GM23338 (cell line): ENCODE data around the gene CEP55. TPM values are rescaled to one million over a fixed set of nuclear protein-coding genes. Genes with fewer than 3 reads are reported as not detected.

Experiments used
- ATAC-seq: fragments of 200-7000 bp; cut with Tn5 transposase; 3 replicates; pipeline ENCODE4 v1.9.1; 2020
- DNase-seq: peaks from one replicate; pipeline ENCODE4 v3.0.0-alpha.2; 2015; ENCODE audit warnings: low spot score
- H2AFZ ChIP-seq: fragments of 200-600 bp; sonication (generic); 2 replicates; pipeline ENCODE4 v1.8.0; 2016; ENCODE audit warnings: antibody characterized with exemption, mild to moderate bottlenecking, moderate library complexity
- H3F3A ChIP-seq: fragments of 200-600 bp; sonication (generic); replicated peaks from 2 replicates; pipeline ENCODE4 v1.8.0; 2017; ENCODE audit warnings: antibody characterized with exemption, mixed run types, low read depth
- H3K27ac ChIP-seq: fragments of 200-600 bp; sonication (generic); 2 replicates; pipeline ENCODE4 v1.6.1; 2016; ENCODE audit warnings: low read depth
- H3K27me3 ChIP-seq: fragments of 200-600 bp; sonication (generic); 2 replicates; pipeline ENCODE4 v1.8.0; 2016; ENCODE audit warnings: mild to moderate bottlenecking, mixed run types, moderate library complexity; ENCODE audit not compliant: insufficient read depth
- H3K36me3 ChIP-seq: fragments of 200-600 bp; sonication (generic); 2 replicates; pipeline ENCODE4 v1.8.0; 2016; ENCODE audit warnings: mild to moderate bottlenecking; ENCODE audit not compliant: insufficient read depth
- H3K4me1 ChIP-seq: fragments of 200-600 bp; sonication (generic); 2 replicates; pipeline ENCODE4 v1.8.0; 2016; ENCODE audit warnings: mild to moderate bottlenecking, moderate library complexity; ENCODE audit not compliant: insufficient read depth
- H3K4me2 ChIP-seq: fragments of 200-600 bp; sonication (generic); 2 replicates; pipeline ENCODE4 v1.7.1; 2017; ENCODE audit warnings: mixed run types
- H3K4me3 ChIP-seq: fragments of 200-600 bp; sonication (generic); 2 replicates; pipeline ENCODE4 v1.6.1; 2016; ENCODE audit warnings: mixed run types
- H3K79me2 ChIP-seq: fragments of 200-600 bp; sonication (generic); replicated peaks from 2 replicates; pipeline ENCODE4 v1.8.0; 2017; ENCODE audit warnings: mild to moderate bottlenecking; ENCODE audit not compliant: insufficient read depth
- H3K9me2 ChIP-seq: fragments of 200-600 bp; sonication (generic); 2 replicates; pipeline ENCODE4 v1.8.0; 2017; ENCODE audit not compliant: insufficient read depth
- H4K20me1 ChIP-seq: fragments of 200-600 bp; sonication (generic); replicated peaks from 2 replicates; pipeline ENCODE4 v1.8.0; 2017; ENCODE audit warnings: mild to moderate bottlenecking; ENCODE audit not compliant: insufficient read depth
- H3K27ac Mint-ChIP-seq: 2 replicates; pipeline ENCODE4 v1.8.0; 2020; ENCODE audit warnings: inconsistent platforms, mild to moderate bottlenecking, moderate library complexity, mixed read lengths
- H3K27me3 Mint-ChIP-seq: 3 replicates; pipeline ENCODE4 v1.8.0; 2022; ENCODE audit warnings: low read depth, mild to moderate bottlenecking, moderate library complexity, mixed read lengths, inconsistent platforms; ENCODE audit not compliant: insufficient read depth, poor library complexity
- H3K36me3 Mint-ChIP-seq: 3 replicates; pipeline ENCODE4 v1.8.0; 2021; ENCODE audit warnings: low read depth, mild to moderate bottlenecking, inconsistent platforms, moderate library complexity, mixed read lengths
- H3K4me1 Mint-ChIP-seq: 3 replicates; pipeline ENCODE4 v1.8.0; 2020; ENCODE audit warnings: mild to moderate bottlenecking, inconsistent platforms, mixed read lengths
- H3K4me3 Mint-ChIP-seq: 3 replicates; pipeline ENCODE4 v1.8.0; 2021; ENCODE audit warnings: moderate library complexity, mild to moderate bottlenecking, inconsistent platforms, mixed read lengths
- H3K9me3 Mint-ChIP-seq: 3 replicates; pipeline ENCODE4 v1.8.0; 2020; ENCODE audit warnings: moderate library complexity, mild to moderate bottlenecking, inconsistent platforms, mixed read lengths
- CREB1 ChIP-seq: fragments of 250-450 bp; sonication (Bioruptor Pico); IDR thresholded peaks from 2 replicates; pipeline ENCODE4 v1.5.0; 2020; ENCODE audit warnings: low read depth, mild to moderate bottlenecking, moderate library complexity
- EZH2phosphoT487 ChIP-seq: fragments of 200-600 bp; sonication (generic); IDR thresholded peaks from one replicate; pipeline ENCODE4 v1.8.1; 2018; ENCODE audit warnings: antibody characterized with exemption; ENCODE audit not compliant: unreplicated experiment
- JUNB ChIP-seq: IDR thresholded peaks from one replicate; pipeline ENCODE4 v1.6.1; 2016; ENCODE audit warnings: antibody characterized with exemption; ENCODE audit not compliant: unreplicated experiment
- NANOG ChIP-seq: IDR thresholded peaks from 2 replicates; pipeline ENCODE4 v1.6.1; 2016; ENCODE audit warnings: antibody characterized with exemption, borderline replicate concordance
- POLR2AphosphoS5 ChIP-seq: IDR thresholded peaks from 2 replicates; pipeline ENCODE4 v1.6.1; 2016; ENCODE audit warnings: antibody characterized with exemption, low read depth
- STAT1 ChIP-seq: IDR thresholded peaks from one replicate; pipeline ENCODE4 v1.6.1; 2016; ENCODE audit warnings: antibody characterized with exemption; ENCODE audit not compliant: unreplicated experiment
- ZNF114 ChIP-seq: fragments of 250-450 bp; sonication (Bioruptor Pico); IDR thresholded peaks from 2 replicates; pipeline ENCODE4 v1.5.0; 2020; ENCODE audit warnings: mild to moderate bottlenecking, moderate library complexity
- ZNF331 ChIP-seq: fragments of 250-450 bp; sonication (Bioruptor Pico); IDR thresholded peaks from 2 replicates; pipeline ENCODE4 v1.5.0; 2020; ENCODE audit warnings: low read depth, mild to moderate bottlenecking, moderate library complexity
- polyA plus RNA-seq: library from polyadenylated mRNA; unstranded; fragments of >200 nt; fragmentation: Nextera tagmentation; extraction: Ambion mirVana; gene quantifications from 2 replicates; pipeline ENCODE4 v1.2.1, GENCODE V29; 2016
- total RNA-seq: library from RNA; depleted of rRNA; stranded (reverse); fragments of >200 nt; shearing (Covaris generic); gene quantifications from 2 replicates; pipeline ENCODE4 v1.2.3, GENCODE V29; 2014
- TF ChIP-seq, protein P1 (sequence below): fragments of 250-450 bp; sonication (Bioruptor Pico); IDR thresholded peaks from 2 replicates; pipeline ENCODE4 v1.5.0; 2020; ENCODE audit warnings: mild to moderate bottlenecking, moderate library complexity
- TF ChIP-seq, protein P2 (sequence below): IDR thresholded peaks from 2 replicates; pipeline ENCODE4 v1.6.1; 2016; ENCODE audit warnings: antibody characterized with exemption
- TF ChIP-seq, protein P3 (sequence below): IDR thresholded peaks from one replicate; pipeline ENCODE4 v1.6.1; 2018; ENCODE audit warnings: antibody characterized with exemption; ENCODE audit not compliant: unreplicated experiment

CEP55 gene
- total and polyA plus RNA-seq, 2 experiments from 2014 or later: 12.4 to 22.4 TPM

DNA sequence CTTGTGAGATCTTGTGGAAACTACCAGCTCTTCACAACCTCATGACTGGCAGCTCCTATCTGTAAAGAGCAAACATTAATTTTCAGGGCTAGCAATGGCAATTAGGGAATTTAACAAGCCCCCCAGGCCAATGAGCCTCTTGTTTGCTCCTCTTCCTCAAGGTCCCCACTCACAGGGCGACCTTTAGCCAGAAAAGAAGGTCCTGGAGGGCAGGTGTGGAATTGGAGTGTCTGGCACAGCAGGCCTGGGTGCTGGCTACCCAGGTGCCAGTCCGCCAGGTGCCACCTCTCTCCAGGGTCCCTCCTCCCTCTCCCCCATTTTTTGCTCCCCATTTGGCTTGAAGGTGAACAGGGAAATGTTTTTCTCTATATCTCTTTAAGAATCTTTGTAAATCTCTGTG is 1.9 kb upstream of the CEP55 start:
- Histone ChIP-seq H3K27ac (no peak overlapping the region), H3K79me2 (peaks cover 26% of the 10 kb centered on the region), H3K4me1 (peaks cover 16% of the 10 kb centered on the region; the same call in 1 of the 2 replicates), H3K27me3 (peaks cover 16% of the 10 kb centered on the region), H3K4me2 (no peak overlapping the region), H3K36me3 (no peaks in the 10 kb centered on the region), H2AFZ (no peak overlapping the region), H3K9me2 (no peaks in the 10 kb centered on the region), H3K4me3 (no peak overlapping the region), H3F3A (no peaks in the 10 kb centered on the region), H4K20me1 (no peaks in the 10 kb centered on the region)
- Mint-ChIP-seq H3K27ac (no peak overlapping the region), H3K4me3 (no peak overlapping the region), H3K4me1 (peaks cover 13% of the 10 kb centered on the region), H3K36me3 (no peaks in the 10 kb centered on the region), H3K27me3 (peaks cover 2% of the 10 kb centered on the region), H3K9me3 (no peaks in the 10 kb centered on the region)
- DNase-seq: no peak
- TF ChIP-seq, protein P1, sequence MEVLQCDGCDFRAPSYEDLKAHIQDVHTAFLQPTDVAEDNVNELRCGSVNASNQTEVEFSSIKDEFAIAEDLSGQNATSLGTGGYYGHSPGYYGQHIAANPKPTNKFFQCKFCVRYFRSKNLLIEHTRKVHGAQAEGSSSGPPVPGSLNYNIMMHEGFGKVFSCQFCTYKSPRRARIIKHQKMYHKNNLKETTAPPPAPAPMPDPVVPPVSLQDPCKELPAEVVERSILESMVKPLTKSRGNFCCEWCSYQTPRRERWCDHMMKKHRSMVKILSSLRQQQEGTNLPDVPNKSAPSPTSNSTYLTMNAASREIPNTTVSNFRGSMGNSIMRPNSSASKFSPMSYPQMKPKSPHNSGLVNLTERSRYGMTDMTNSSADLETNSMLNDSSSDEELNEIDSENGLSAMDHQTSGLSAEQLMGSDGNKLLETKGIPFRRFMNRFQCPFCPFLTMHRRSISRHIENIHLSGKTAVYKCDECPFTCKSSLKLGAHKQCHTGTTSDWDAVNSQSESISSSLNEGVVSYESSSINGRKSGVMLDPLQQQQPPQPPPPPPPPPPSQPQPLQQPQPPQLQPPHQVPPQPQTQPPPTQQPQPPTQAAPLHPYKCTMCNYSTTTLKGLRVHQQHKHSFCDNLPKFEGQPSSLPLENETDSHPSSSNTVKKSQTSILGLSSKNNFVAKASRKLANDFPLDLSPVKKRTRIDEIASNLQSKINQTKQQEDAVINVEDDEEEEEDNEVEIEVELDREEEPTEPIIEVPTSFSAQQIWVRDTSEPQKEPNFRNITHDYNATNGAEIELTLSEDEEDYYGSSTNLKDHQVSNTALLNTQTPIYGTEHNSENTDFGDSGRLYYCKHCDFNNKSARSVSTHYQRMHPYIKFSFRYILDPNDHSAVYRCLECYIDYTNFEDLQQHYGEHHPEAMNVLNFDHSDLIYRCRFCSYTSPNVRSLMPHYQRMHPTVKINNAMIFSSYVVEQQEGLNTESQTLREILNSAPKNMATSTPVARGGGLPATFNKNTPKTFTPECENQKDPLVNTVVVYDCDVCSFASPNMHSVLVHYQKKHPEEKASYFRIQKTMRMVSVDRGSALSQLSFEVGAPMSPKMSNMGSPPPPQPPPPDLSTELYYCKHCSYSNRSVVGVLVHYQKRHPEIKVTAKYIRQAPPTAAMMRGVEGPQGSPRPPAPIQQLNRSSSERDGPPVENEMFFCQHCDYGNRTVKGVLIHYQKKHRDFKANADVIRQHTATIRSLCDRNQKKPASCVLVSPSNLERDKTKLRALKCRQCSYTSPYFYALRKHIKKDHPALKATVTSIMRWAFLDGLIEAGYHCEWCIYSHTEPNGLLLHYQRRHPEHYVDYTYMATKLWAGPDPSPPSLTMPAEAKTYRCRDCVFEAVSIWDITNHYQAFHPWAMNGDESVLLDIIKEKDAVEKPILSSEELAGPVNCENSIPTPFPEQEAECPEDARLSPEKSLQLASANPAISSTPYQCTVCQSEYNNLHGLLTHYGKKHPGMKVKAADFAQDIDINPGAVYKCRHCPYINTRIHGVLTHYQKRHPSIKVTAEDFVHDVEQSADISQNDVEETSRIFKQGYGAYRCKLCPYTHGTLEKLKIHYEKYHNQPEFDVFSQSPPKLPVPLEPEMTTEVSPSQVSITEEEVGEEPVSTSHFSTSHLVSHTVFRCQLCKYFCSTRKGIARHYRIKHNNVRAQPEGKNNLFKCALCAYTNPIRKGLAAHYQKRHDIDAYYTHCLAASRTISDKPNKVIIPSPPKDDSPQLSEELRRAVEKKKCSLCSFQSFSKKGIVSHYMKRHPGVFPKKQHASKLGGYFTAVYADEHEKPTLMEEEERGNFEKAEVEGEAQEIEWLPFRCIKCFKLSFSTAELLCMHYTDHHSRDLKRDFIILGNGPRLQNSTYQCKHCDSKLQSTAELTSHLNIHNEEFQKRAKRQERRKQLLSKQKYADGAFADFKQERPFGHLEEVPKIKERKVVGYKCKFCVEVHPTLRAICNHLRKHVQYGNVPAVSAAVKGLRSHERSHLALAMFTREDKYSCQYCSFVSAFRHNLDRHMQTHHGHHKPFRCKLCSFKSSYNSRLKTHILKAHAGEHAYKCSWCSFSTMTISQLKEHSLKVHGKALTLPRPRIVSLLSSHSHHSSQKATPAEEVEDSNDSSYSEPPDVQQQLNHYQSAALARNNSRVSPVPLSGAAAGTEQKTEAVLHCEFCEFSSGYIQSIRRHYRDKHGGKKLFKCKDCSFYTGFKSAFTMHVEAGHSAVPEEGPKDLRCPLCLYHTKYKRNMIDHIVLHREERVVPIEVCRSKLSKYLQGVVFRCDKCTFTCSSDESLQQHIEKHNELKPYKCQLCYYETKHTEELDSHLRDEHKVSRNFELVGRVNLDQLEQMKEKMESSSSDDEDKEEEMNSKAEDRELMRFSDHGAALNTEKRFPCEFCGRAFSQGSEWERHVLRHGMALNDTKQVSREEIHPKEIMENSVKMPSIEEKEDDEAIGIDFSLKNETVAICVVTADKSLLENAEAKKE (CRISPR knock-in tag): no peak
- no peak for TF ChIP-seq ZNF114
- TF ChIP-seq, protein P2, sequence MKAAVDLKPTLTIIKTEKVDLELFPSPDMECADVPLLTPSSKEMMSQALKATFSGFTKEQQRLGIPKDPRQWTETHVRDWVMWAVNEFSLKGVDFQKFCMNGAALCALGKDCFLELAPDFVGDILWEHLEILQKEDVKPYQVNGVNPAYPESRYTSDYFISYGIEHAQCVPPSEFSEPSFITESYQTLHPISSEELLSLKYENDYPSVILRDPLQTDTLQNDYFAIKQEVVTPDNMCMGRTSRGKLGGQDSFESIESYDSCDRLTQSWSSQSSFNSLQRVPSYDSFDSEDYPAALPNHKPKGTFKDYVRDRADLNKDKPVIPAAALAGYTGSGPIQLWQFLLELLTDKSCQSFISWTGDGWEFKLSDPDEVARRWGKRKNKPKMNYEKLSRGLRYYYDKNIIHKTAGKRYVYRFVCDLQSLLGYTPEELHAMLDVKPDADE: no peak
- TF ChIP-seq POLR2AphosphoS5: no peak
- TF ChIP-seq NANOG: no peak
- TF ChIP-seq CREB1 (CRISPR knock-in tag): no peak
- no peak for TF ChIP-seq JUNB
- TF ChIP-seq STAT1: no peak
- TF ChIP-seq ZNF331 (CRISPR knock-in tag): no peak
- TF ChIP-seq, protein P3, sequence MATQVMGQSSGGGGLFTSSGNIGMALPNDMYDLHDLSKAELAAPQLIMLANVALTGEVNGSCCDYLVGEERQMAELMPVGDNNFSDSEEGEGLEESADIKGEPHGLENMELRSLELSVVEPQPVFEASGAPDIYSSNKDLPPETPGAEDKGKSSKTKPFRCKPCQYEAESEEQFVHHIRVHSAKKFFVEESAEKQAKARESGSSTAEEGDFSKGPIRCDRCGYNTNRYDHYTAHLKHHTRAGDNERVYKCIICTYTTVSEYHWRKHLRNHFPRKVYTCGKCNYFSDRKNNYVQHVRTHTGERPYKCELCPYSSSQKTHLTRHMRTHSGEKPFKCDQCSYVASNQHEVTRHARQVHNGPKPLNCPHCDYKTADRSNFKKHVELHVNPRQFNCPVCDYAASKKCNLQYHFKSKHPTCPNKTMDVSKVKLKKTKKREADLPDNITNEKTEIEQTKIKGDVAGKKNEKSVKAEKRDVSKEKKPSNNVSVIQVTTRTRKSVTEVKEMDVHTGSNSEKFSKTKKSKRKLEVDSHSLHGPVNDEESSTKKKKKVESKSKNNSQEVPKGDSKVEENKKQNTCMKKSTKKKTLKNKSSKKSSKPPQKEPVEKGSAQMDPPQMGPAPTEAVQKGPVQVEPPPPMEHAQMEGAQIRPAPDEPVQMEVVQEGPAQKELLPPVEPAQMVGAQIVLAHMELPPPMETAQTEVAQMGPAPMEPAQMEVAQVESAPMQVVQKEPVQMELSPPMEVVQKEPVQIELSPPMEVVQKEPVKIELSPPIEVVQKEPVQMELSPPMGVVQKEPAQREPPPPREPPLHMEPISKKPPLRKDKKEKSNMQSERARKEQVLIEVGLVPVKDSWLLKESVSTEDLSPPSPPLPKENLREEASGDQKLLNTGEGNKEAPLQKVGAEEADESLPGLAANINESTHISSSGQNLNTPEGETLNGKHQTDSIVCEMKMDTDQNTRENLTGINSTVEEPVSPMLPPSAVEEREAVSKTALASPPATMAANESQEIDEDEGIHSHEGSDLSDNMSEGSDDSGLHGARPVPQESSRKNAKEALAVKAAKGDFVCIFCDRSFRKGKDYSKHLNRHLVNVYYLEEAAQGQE: no peak
- TF ChIP-seq EZH2phosphoT487: no peak
- ATAC-seq: no peak
